Measurements from ENCODE around the gene ARPC5L. TPM values are rescaled to one million over a fixed set of nuclear protein-coding genes. Genes with fewer than 3 reads are reported as not detected.
"Not testable (repeated sequence)": the region's sequence is repeated elsewhere in the genome, so short reads cannot be mapped to it uniquely, and the experiment has no call there.

ARPC5L gene
- total RNA-seq, 1 experiment from 2014 or later = 80.7 TPM

GRCh38 chr9:124890179-124890578 is 28.2 kb downstream of the ARPC5L start:
- no peak for DNase-seq (ENCODE audit: low read depth)

GRCh38 chr9:124894035-124894740 is 32.3 kb downstream of the ARPC5L start:
- DNase-seq (ENCODE audit: low read depth) = no peak

- DNase-seq (ENCODE audit: low read depth) = peak; percentile 24
These were observed 32.8 kb downstream of the ARPC5L start for GRCh38 chr9:124894741-124895170.

GRCh38 chr9:124897570-124898460 is 35.9 kb downstream of the ARPC5L start:
- DNase-seq (ENCODE audit: low read depth) = no peak

GRCh38 chr9:124899845-124900244 is 37.9 kb downstream of the ARPC5L start:
- DNase-seq (ENCODE audit: low read depth) = no peak

GRCh38 chr9:124906966-124907365 is 45.0 kb downstream of the ARPC5L start:
- no peak for DNase-seq (ENCODE audit: low read depth)

- DNase-seq (ENCODE audit: low read depth) = no peak
These were observed 46.2 kb downstream of the ARPC5L start for GRCh38 chr9:124908098-124908497.

GRCh38 chr9:124911766-124912165 is 49.8 kb downstream of the ARPC5L start:
- no peak for DNase-seq (ENCODE audit: low read depth)

GRCh38 chr9:124913378-124913777 is 51.4 kb downstream of the ARPC5L start:
- DNase-seq (ENCODE audit: low read depth) = no peak

GRCh38 chr9:124914753-124915405 is 52.9 kb downstream of the ARPC5L start:
- DNase-seq (ENCODE audit: low read depth) = no peak

GRCh38 chr9:124920394-124920793 is 58.5 kb downstream of the ARPC5L start:
- DNase-seq (ENCODE audit: low read depth) = not testable (repeated sequence)

Small RNAs within 50 kb of the gene (small RNA-seq; reads per million reads assigned to genes)
- not detected for gene RNU4-82P

Other genes starting within 250 kb of the ARPC5L start
- 1.1 and 2.0 TPM in 2 replicates for gene NR6A1, start 90.8 kb upstream of the ARPC5L start, total RNA-seq (2014; rRNA removed; shearing (Covaris generic))
- gene OLFML2A, start 85.0 kb upstream of the ARPC5L start, total RNA-seq (2014; rRNA removed; shearing (Covaris generic)) = 0.20 and 0.69 TPM in 2 replicates
- gene WDR38, start 8.7 kb upstream of the ARPC5L start, total RNA-seq (2014; rRNA removed; shearing (Covaris generic)) = not detected in 2 replicates
- gene RPL35, start 173 bp upstream of the ARPC5L start, total RNA-seq (2014; rRNA removed; shearing (Covaris generic)) = 5,179 and 7,098 TPM in 2 replicates
- 7.8 and 13.2 TPM in 2 replicates for gene GOLGA1, start 79.0 kb downstream of the ARPC5L start, total RNA-seq (2014; rRNA removed; shearing (Covaris generic))

Data from HT1080 (cell line).